Glomerular endothelial cell (primary cell): Measurements from ENCODE around the gene TIPIN. TPM values are rescaled to one million over a fixed set of nuclear protein-coding genes. Genes with fewer than 3 reads are reported as not detected.
"Not testable (repeated sequence)": the region's sequence is repeated elsewhere in the genome, so short reads cannot be mapped to it uniquely, and the experiment has no call there.

ENCODE experiments used
- DNase-seq: peaks from one replicate; pipeline ENCODE4 v3.0.0-alpha.2; 2011; ENCODE audit warnings: low read depth, low spot score; ENCODE audit errors: extremely low read depth
- total RNA-seq: library from RNA; depleted of rRNA; stranded (reverse); fragments of >200 nt; gene quantifications from 2 replicates; pipeline ENCODE4 v1.2.3, GENCODE V29; 2015

The TIPIN gene
- total RNA-seq, 1 donor from 2014 or later = 3.6 TPM

GRCh38 chr15:66304425-66304824, 52.1 kb downstream of the TIPIN start:
- DNase-seq = not testable (repeated sequence)

DNA sequence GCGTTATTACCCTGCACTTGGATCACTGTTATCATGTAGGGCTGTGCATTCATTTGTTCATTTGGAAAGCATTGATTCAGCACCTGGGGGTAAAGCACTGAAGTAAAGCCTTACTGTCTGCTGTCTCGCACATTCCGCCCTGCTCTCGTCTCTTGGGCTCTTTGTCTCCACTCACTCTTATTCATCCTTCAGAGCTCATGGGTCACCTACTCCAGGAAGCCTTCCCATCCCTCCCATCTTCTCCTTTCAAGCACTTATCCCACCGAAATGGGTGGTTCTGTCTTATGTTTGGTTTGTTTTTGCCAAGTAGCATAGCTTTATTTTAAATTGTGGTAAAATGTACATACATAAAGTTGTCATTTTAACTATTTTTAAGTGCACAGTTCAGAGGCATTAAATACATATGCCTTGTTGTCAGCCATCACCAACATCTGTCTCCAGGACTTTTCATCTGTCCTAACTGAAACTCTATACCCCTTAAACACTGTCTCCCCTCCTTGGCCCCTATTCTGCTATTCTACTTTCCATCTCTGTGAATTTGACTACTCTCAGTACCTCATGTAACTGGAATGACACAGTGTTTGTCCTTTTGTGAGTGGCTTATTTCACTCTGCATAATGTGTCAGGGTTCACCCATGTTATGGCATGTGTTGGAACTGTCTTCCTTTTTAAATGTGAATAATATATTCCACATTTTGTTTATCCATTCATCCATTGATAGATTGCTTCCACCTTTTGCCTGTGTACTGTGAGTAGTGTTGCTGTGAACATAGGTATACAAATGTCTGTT, 53.8 kb downstream of the TIPIN start:
- no peak for DNase-seq

- no peak for DNase-seq
These were observed 57.7 kb downstream of the TIPIN start for GRCh38 chr15:66298803-66299251.

DNA sequence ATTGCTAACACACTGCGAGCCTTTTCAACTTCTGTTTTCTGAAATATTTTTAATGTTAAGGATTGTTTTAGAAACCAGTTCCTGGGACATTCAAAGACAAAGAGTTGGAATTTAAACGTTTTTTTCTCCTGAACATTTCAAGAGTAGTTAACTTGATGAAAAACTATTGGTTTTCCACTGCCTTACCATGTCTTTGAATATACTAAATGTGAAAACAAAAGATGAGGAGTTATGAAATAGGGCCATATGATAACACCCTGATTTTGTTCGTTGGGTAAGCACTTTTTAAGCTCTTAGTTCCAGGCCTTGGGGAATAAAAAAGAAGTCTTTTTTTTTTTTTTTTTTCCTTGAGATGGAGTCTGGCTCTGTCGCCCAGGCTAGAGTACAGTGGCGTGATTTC, 60.3 kb downstream of the TIPIN start:
- DNase-seq = no peak

- DNase-seq = no peak
These were observed 61.6 kb downstream of the TIPIN start for GRCh38 chr15:66294932-66295235.

DNA sequence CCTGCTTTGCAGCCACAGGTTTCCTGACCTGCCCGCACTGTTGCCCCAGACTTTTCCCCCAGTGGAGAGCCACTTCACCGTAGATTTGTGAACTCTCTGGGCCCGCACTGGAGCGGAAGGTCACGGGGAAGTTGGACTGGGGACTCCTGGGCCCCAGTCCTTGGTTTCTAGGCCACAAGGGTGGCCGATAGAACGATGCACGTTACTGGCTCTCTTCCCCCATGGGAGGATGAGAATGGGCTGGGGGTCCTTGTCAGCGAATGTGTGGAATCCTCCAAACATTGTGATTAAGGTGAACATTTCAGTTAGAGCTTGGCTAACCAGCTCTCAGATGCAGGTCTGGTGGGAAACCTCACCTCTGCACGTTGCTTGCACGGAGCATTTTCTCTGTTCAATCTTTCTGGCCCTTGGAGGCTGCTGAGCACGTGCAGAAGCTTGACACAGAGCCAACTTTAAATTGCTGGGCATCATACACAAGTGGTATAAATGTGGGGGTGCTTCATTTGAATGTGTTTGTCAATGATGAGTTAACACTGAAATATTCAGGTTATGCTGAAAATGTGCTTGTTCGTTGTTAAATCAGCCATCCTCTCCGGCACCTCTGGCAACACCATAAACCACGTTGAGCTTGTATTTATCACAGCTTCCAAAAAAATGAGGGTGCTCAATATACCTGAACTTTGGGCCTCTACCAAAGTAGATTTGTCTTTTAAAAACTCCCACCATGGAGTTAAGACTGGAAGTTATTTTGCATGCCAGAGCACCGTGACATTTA, 62.1 kb downstream of the TIPIN start:
- DNase-seq = no peak

DNA sequence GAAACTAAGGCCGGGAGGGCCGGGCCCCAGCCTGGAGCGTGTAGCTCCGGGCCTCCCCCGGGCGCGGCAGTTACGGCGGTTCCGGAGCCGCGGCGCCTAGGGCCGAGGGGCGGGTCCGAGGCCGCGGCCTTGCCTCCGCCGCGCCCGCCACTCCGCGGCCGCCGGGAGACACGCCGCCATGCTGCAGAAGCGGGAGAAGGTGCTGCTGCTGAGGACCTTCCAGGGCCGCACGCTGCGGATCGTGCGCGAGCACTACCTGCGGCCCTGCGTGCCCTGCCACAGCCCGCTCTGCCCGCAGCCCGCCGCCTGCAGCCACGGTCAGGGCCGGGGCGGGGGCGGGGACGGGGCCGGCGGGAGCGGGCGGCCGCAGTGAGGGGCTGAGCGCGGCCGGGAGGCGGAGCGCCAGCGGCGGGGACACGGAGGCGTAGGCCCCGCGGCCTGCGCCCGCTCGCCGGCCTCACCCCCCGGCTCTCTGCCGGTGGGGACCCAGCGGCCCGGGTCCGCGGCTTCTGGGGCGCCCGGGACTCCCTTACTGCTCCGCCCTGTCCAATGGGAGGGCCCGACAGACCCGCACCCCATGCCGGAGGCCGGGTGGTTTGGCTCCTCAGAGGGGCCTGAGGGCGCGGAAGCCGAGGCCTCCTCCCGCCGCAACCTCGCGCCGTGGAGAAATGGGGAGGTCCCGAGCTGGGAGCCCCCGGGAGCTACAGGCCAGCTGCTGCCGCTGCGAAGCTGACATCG, 62.9 kb downstream of the TIPIN start, which contains the start of gene DIS3L:
Gene DIS3L, plus strand, starts transcription at position 150 of the 738 bp plus-strand sequence. Its CDS starts 29 bp downstream, at position 179.
- DNase-seq = no peak

DNA sequence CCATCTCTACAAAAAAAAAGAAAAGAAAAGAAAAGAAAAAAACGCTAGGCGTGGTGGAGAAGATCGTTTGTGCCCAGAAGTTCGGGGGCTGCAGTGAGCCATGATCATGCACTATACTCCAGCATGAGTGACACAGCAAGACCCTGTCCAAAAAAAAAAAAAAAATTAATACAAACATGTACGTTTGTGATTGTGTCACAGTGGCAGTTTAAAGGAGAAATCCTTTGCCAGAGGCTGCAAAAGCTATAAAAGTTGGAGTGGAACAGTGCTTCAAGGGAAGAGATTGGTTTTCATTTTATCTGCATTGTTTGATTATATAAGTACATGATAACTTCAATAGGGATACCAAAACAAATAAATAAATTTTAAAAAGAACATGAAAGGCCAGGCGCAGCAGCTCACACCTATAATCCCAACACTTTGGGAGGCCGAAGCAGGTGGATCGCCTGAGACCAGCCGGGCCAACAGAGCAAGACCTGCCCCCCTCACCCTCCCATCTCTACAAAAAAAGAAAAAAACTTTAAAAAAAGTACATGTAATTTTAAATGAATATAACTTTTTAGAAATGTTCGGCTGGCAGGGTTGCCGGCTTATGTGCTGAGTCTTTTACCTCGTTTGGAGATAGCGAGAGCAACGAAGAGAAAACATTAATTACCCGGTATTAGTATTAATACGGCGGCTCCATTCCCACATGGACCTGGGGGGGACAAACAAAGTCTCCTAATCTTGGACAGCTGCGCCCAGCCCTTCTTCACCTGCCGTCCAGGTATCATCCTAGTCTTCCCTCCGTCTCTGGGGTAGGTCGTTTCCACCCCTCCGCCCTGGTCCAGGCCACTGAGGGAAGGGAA, 63.7 kb downstream of the TIPIN start:
- DNase-seq = no peak

GRCh38 chr15:66291816-66292570, 64.5 kb downstream of the TIPIN start:
- no peak for DNase-seq

DNA sequence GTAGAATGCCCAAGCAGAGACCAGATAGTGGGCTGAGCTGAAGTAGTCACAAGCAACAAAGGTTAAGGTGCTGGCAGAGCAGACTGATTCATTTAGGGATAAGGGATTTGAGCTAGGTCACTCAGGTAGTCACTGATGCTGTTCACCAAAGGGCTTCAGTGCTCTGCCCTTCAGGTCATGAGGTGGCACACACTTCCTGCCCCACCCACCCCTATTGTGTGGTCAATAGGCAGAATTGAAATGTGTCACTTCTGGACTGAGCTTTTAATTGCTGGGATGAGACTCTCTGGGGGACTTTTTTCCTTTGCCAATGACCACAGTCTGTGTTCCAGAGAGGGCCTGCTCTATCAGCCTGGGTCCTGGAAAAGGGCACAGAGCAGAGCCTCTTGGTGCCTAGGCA, 66.0 kb downstream of the TIPIN start:
- DNase-seq = no peak

- no peak for DNase-seq
These were observed 66.5 kb downstream of the TIPIN start for GRCh38 chr15:66290007-66290406.

- DNase-seq = no peak
These were observed 67.8 kb downstream of the TIPIN start for GRCh38 chr15:66288551-66289185.

GRCh38 chr15:66288093-66288492, 68.4 kb downstream of the TIPIN start:
- DNase-seq = no peak

- DNase-seq = no peak
These were observed 68.9 kb downstream of the TIPIN start for GRCh38 chr15:66287461-66288057.

Other genes with a start within 250 kb of the TIPIN start
- gene MEGF11, start 102.9 kb downstream of the TIPIN start, total RNA-seq = 0.18 and 0.73 TPM in 2 replicates
- gene DIS3L, start 63.1 kb downstream of the TIPIN start, total RNA-seq = 9.1 and 11.3 TPM in 2 replicates
- gene MAP2K1, start 30.2 kb upstream of the TIPIN start, total RNA-seq = 52.8 and 78.8 TPM in 2 replicates
- gene SNAPC5, start 141.1 kb upstream of the TIPIN start, total RNA-seq = 12.1 and 24.7 TPM in 2 replicates
- 2,424 and 3,654 TPM in 2 replicates for gene RPL4, start 148.2 kb upstream of the TIPIN start, total RNA-seq
- 11.8 and 17.3 TPM in 2 replicates for gene ZWILCH, start 148.6 kb upstream of the TIPIN start, total RNA-seq
- gene LCTL, start 209.3 kb upstream of the TIPIN start, total RNA-seq = 0.06 TPM in 1 of 2 replicates, not detected in the other